ENCODE measurements around the gene ADSS2.

- TF ChIP-seq, protein P1, sequence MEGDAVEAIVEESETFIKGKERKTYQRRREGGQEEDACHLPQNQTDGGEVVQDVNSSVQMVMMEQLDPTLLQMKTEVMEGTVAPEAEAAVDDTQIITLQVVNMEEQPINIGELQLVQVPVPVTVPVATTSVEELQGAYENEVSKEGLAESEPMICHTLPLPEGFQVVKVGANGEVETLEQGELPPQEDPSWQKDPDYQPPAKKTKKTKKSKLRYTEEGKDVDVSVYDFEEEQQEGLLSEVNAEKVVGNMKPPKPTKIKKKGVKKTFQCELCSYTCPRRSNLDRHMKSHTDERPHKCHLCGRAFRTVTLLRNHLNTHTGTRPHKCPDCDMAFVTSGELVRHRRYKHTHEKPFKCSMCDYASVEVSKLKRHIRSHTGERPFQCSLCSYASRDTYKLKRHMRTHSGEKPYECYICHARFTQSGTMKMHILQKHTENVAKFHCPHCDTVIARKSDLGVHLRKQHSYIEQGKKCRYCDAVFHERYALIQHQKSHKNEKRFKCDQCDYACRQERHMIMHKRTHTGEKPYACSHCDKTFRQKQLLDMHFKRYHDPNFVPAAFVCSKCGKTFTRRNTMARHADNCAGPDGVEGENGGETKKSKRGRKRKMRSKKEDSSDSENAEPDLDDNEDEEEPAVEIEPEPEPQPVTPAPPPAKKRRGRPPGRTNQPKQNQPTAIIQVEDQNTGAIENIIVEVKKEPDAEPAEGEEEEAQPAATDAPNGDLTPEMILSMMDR (conservative IDR thresholded peaks at IDR 0.05): no peak
- TF ChIP-seq EZH2 (IDR thresholded peaks at IDR 0.05; ENCODE audit: low read depth): no peak
Measured at GRCh38 chr1:244369256-244370057, 82.3 kb downstream of the ADSS2 start.

Data from PC-9 (cell line).